ENCODE data around the gene CPN1.

Gene CPN1

GRCh38 chr10:100072514-100072913 lies 9.2 kb downstream of the CPN1 start:
- TF ChIP-seq EZH2phosphoT487 (IDR thresholded peaks at IDR 0.05; ENCODE audit: borderline replicate concordance), result no peak
- TF ChIP-seq, protein P1, sequence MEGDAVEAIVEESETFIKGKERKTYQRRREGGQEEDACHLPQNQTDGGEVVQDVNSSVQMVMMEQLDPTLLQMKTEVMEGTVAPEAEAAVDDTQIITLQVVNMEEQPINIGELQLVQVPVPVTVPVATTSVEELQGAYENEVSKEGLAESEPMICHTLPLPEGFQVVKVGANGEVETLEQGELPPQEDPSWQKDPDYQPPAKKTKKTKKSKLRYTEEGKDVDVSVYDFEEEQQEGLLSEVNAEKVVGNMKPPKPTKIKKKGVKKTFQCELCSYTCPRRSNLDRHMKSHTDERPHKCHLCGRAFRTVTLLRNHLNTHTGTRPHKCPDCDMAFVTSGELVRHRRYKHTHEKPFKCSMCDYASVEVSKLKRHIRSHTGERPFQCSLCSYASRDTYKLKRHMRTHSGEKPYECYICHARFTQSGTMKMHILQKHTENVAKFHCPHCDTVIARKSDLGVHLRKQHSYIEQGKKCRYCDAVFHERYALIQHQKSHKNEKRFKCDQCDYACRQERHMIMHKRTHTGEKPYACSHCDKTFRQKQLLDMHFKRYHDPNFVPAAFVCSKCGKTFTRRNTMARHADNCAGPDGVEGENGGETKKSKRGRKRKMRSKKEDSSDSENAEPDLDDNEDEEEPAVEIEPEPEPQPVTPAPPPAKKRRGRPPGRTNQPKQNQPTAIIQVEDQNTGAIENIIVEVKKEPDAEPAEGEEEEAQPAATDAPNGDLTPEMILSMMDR (conservative IDR thresholded peaks at IDR 0.05; ENCODE audit: low read length), result no peak
- no peak overlapping the region for H2AFZ ChIP-seq (ENCODE audit: low read length)
- H3K9me2 ChIP-seq (replicated peaks; ENCODE audit: low read depth, low read length), result no peaks in the 10 kb centered on the region
- no peaks in the 10 kb centered on the region for H3K36me3 ChIP-seq (ENCODE audit: insufficient read depth, low read length)
- no peaks in the 10 kb centered on the region for H3K9me3 ChIP-seq (ENCODE audit: insufficient read depth, low read depth, low read length)
- no peak overlapping the region for H3K4me3 ChIP-seq (ENCODE audit: low read length, poor library complexity, severe bottlenecking)
- no peaks in the 10 kb centered on the region for H3K27me3 ChIP-seq (ENCODE audit: insufficient read depth, low read length, poor library complexity, severe bottlenecking)
- no peak overlapping the region for H3K9ac ChIP-seq (ENCODE audit: low read depth, low read length, poor library complexity, severe bottlenecking)
- no peaks in the 10 kb centered on the region for H3F3A ChIP-seq (ENCODE audit: low read depth)
- no peaks in the 10 kb centered on the region for H3K4me1 ChIP-seq (ENCODE audit: insufficient read depth, low read length, poor library complexity, severe bottlenecking)
- H3K4me2 ChIP-seq (ENCODE audit: low read depth, low read length, poor library complexity, severe bottlenecking), result no peak overlapping the region
- H4K20me1 ChIP-seq (ENCODE audit: insufficient read depth, low read length, poor library complexity, severe bottlenecking), result no peaks in the 10 kb centered on the region
- no peaks in the 10 kb centered on the region for H3K79me2 ChIP-seq (ENCODE audit: insufficient read depth, low read length)

DNA sequence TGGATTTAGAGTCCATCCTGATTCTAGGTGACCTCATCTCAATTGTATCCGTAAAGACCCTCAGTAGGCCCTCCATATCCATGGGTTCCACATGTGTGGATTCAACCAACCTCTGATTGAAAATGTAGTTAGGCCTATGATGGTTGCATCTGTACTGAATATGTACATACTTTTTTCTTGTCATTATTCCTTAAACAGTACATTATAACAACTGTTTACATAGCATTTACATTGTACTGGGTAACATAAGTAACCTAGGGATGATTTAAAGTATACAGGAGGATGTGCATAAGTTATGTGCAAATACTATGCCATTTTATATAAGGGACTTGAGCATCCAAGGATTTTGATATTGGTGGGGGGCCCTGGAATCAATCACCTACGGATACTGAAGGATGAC lies 10.1 kb downstream of the CPN1 start:
- TF ChIP-seq, protein P1 (conservative IDR thresholded peaks at IDR 0.05; ENCODE audit: low read length), result no peak
- no peak for TF ChIP-seq EZH2phosphoT487 (IDR thresholded peaks at IDR 0.05; ENCODE audit: borderline replicate concordance)
- no peak overlapping the region for H2AFZ ChIP-seq (ENCODE audit: low read length)
- H3K9me2 ChIP-seq (replicated peaks; ENCODE audit: low read depth, low read length), result no peaks in the 10 kb centered on the region
- H3K9me3 ChIP-seq (ENCODE audit: insufficient read depth, low read depth, low read length), result no peaks in the 10 kb centered on the region
- H3K36me3 ChIP-seq (ENCODE audit: insufficient read depth, low read length), result no peaks in the 10 kb centered on the region
- H3K9ac ChIP-seq (ENCODE audit: low read depth, low read length, poor library complexity, severe bottlenecking), result no peak overlapping the region
- no peaks in the 10 kb centered on the region for H3K4me1 ChIP-seq (ENCODE audit: insufficient read depth, low read length, poor library complexity, severe bottlenecking)
- H3K4me2 ChIP-seq (ENCODE audit: low read depth, low read length, poor library complexity, severe bottlenecking), result no peak overlapping the region
- no peaks in the 10 kb centered on the region for H3F3A ChIP-seq (ENCODE audit: low read depth)
- no peaks in the 10 kb centered on the region for H4K20me1 ChIP-seq (ENCODE audit: insufficient read depth, low read length, poor library complexity, severe bottlenecking)
- no peaks in the 10 kb centered on the region for H3K79me2 ChIP-seq (ENCODE audit: insufficient read depth, low read length)
- no peak overlapping the region for H3K4me3 ChIP-seq (ENCODE audit: low read length, poor library complexity, severe bottlenecking)
- H3K27me3 ChIP-seq (ENCODE audit: insufficient read depth, low read length, poor library complexity, severe bottlenecking), result no peaks in the 10 kb centered on the region

DNA sequence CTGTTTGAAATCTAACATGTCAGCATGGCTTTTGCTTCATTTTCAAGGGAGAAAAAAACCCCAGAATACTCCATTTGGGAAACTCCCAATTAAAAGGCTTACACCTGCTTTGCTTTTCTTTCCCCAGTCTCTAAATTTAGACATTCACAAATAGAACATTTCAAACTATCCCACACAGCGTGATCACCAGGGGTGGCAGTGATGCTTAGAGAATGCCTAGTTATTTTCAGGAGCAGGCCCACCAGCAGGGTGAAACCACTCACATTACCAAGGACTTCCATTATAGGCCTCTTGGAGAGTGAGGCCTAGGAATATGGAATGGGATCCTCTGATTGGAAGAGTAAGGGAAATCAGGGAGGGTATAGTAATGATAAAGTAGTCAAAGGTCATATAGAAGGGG lies 14.2 kb downstream of the CPN1 start:
- Histone ChIP-seq H3K4me3 (ENCODE audit: low read length, poor library complexity, severe bottlenecking) (no peak overlapping the region), H3K36me3 (ENCODE audit: insufficient read depth, low read length) (no peaks in the 10 kb centered on the region)

More for the DNA sequence above, 14.2 kb downstream of the CPN1 start:
- Histone ChIP-seq H2AFZ (ENCODE audit: low read length) (no peak overlapping the region), H3F3A (ENCODE audit: low read depth) (no peaks in the 10 kb centered on the region), H3K4me1 (ENCODE audit: insufficient read depth, low read length, poor library complexity, severe bottlenecking) (no peaks in the 10 kb centered on the region), H3K9ac (ENCODE audit: low read depth, low read length, poor library complexity, severe bottlenecking) (no peak overlapping the region), H3K9me3 (ENCODE audit: insufficient read depth, low read depth, low read length) (no peaks in the 10 kb centered on the region), H3K4me2 (ENCODE audit: low read depth, low read length, poor library complexity, severe bottlenecking) (no peak overlapping the region), H4K20me1 (ENCODE audit: insufficient read depth, low read length, poor library complexity, severe bottlenecking) (no peaks in the 10 kb centered on the region), H3K79me2 (ENCODE audit: insufficient read depth, low read length) (no peaks in the 10 kb centered on the region), H3K9me2 (replicated peaks; ENCODE audit: low read depth, low read length) (no peaks in the 10 kb centered on the region), H3K27me3 (ENCODE audit: insufficient read depth, low read length, poor library complexity, severe bottlenecking) (no peaks in the 10 kb centered on the region)
- TF ChIP-seq, protein P1 (conservative IDR thresholded peaks at IDR 0.05; ENCODE audit: low read length), result no peak
- no peak for TF ChIP-seq EZH2phosphoT487 (IDR thresholded peaks at IDR 0.05; ENCODE audit: borderline replicate concordance)
